A172 (cell line): ENCODE data around the gene YDJC. TPM values are rescaled to one million over a fixed set of nuclear protein-coding genes. Genes with fewer than 3 reads are reported as not detected.

Source experiments
- DNase-seq: peaks from one replicate; pipeline ENCODE4 v3.0.0-alpha.2; 2015; ENCODE audit warnings: low spot score
- total RNA-seq: library from RNA; depleted of rRNA; stranded (reverse); fragments of >200 nt; shearing (Covaris generic); gene quantifications from 2 replicates; pipeline ENCODE4 v1.2.3, GENCODE V29; 2014; rRNA removed

The YDJC gene
- total RNA-seq, 1 experiment from 2014 or later: 15.1 TPM

DNA sequence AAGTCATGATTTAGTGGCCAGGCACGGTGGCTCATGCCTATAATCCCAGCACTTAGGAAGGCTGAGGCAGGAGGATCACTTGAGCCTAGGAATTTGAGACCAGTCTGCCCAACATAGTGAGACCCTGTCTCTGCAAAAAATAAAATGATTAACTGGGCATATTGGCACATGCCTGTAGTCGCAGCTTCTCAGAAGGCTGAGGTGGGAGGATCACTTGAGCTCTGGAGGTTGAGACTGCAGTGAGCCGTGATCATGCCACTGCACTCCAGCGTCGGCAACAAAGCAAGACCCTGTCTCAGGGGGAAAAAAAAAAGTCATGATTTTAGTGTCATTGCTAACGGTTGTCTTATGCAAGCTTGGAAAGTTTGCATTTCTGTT lies 50.4 kb downstream of the YDJC start:
- DNase-seq: no peak

Other genes starting within 250 kb of the YDJC start
- 0.02 and 0.65 TPM in 2 replicates for gene RIMBP3B, start 246.3 kb downstream of the YDJC start, total RNA-seq
- 0.53 and 1.1 TPM in 2 replicates for gene HIC2, start 212.7 kb downstream of the YDJC start, total RNA-seq
- gene TMEM191C, start 162.6 kb downstream of the YDJC start, total RNA-seq: 1.2 and 3.3 TPM in 2 replicates
- 0.50 and 0.62 TPM in 2 replicates for gene RIMBP3C, start 78.6 kb downstream of the YDJC start, total RNA-seq
- gene UBE2L3, start 62.3 kb downstream of the YDJC start, total RNA-seq: 31.5 and 33.7 TPM in 2 replicates
- 0.12 TPM in 1 of 2 replicates, not detected in the other for gene CCDC116, start 2.7 kb upstream of the YDJC start, total RNA-seq
- 14.7 and 16.6 TPM in 2 replicates for gene SDF2L1, start 12.3 kb upstream of the YDJC start, total RNA-seq
- 9.0 and 13.9 TPM in 2 replicates for gene PPIL2, start 36.0 kb upstream of the YDJC start, total RNA-seq
- 0.67 and 2.7 TPM in 2 replicates for gene YPEL1, start 105.8 kb upstream of the YDJC start, total RNA-seq
- gene MAPK1, start 237.6 kb upstream of the YDJC start, total RNA-seq: 40.6 and 41.2 TPM in 2 replicates